OCI-LY7 (cell line): ENCODE results near the gene GPR84. TPM values are rescaled to one million over a fixed set of nuclear protein-coding genes. Genes with fewer than 3 reads are reported as not detected.

Experiments
- BruUV-seq: library from RNA; stranded (reverse); fragments of 400-500 nt; replicated peaks from 2 replicates; lab custom pipeline; 2021; lab: Mats Ljungman, UMichigan
- CTCF ChIA-PET: fragments of 300-600 bp; sonication (Branson Sonifier 250); formaldehyde crosslinking; loops from one replicate; lab custom pipeline; 2022; ENCODE audit warnings: antibody characterized with exemption; ENCODE audit not compliant: unreplicated experiment; lab: Charles Lee
- POLR2A ChIA-PET: fragments of 300-600 bp; sonication (Branson Sonifier 250); formaldehyde crosslinking; loops from one replicate; lab custom pipeline; 2022; ENCODE audit warnings: antibody characterized with exemption; lab: Charles Lee
- DNase-seq: peaks from one replicate; pipeline ENCODE4 v3.0.0-alpha.2; 2015; ENCODE audit warnings: low spot score
- H2AFZ ChIP-seq: fragments of 200-600 bp; sonication (generic), shearing (Covaris generic); 2 replicates; pipeline ENCODE4 v1.6.1; 2014; ENCODE audit warnings: mild to moderate bottlenecking, antibody characterized with exemption, low read length, moderate library complexity
- H3K27ac ChIP-seq: fragments of 200-600 bp; sonication (generic); 2 replicates; pipeline ENCODE4 v1.5.1; 2014; ENCODE audit warnings: mixed run types, low read depth, mild to moderate bottlenecking, moderate library complexity, low read length, inconsistent platforms; ENCODE audit not compliant: poor library complexity, severe bottlenecking
- H3K36me3 ChIP-seq: fragments of 200-600 bp; sonication (generic); 2 replicates; pipeline ENCODE4 v1.6.1; 2014; ENCODE audit warnings: mild to moderate bottlenecking, antibody characterized with exemption, low read length, moderate library complexity, mixed read lengths; ENCODE audit not compliant: insufficient read depth
- H3K4me1 ChIP-seq: fragments of 200-600 bp; sonication (generic); 2 replicates; pipeline ENCODE4 v1.5.1; 2014; ENCODE audit warnings: mild to moderate bottlenecking, low read length; ENCODE audit not compliant: insufficient read depth, poor library complexity, severe bottlenecking
- H3K4me2 ChIP-seq: fragments of 200-600 bp; sonication (generic); 2 replicates; pipeline ENCODE4 v1.6.1; 2014; ENCODE audit warnings: mild to moderate bottlenecking, low read length
- H3K4me3 ChIP-seq: fragments of 200-600 bp; sonication (generic); 2 replicates; pipeline ENCODE4 v1.5.1; 2014; ENCODE audit warnings: mild to moderate bottlenecking, low read depth, low read length; ENCODE audit not compliant: poor library complexity, severe bottlenecking
- H3K79me2 ChIP-seq: fragments of 200-600 bp; sonication (generic); 2 replicates; pipeline ENCODE4 v1.6.1; 2016; ENCODE audit warnings: low read depth, mild to moderate bottlenecking, low read length, moderate library complexity, mixed read lengths; ENCODE audit not compliant: insufficient read depth
- H3K9me2 ChIP-seq: fragments of 200-600 bp; sonication (generic); 2 replicates; pipeline ENCODE4 v1.6.1; 2016; ENCODE audit warnings: mild to moderate bottlenecking, low read length, mixed read lengths; ENCODE audit not compliant: insufficient read depth
- H3K9me3 ChIP-seq: fragments of 200-600 bp; sonication (generic); 2 replicates; pipeline ENCODE4 v1.6.1; 2014; ENCODE audit warnings: mild to moderate bottlenecking, mixed run types, low read length, mixed read lengths
- H4K20me1 ChIP-seq: fragments of 200-600 bp; sonication (generic); 2 replicates; pipeline ENCODE4 v1.6.1; 2014; ENCODE audit warnings: mild to moderate bottlenecking, antibody characterized with exemption, low read length, moderate library complexity, mixed read lengths; ENCODE audit not compliant: insufficient read depth
- EZH2phosphoT487 ChIP-seq: fragments of 200-600 bp; sonication (generic); IDR thresholded peaks from 2 replicates; pipeline ENCODE4 v1.6.1; 2018; ENCODE audit warnings: low read depth, borderline replicate concordance, mild to moderate bottlenecking, mixed run types, antibody characterized with exemption, low read length, moderate library complexity, mixed read lengths
- intact Hi-C: fragments of 100-400 bp; cut with micrococcal nuclease; formaldehyde crosslinking; loops from one replicate; pipeline ENCODE4 v1.10.0; 2022; ENCODE audit not compliant: unreplicated experiment
- total RNA-seq, 2 experiments: library from RNA; depleted of rRNA in 1 of 2; stranded (reverse); fragments of >200 nt in 1 of 2; shearing (Covaris generic) in 1 of 2; gene quantifications; 2 replicates each; pipeline ENCODE4 v1.2.3, GENCODE V29; 2014 to 2022
- TF ChIP-seq, protein P1 (sequence below): fragments of 200-600 bp; sonication (generic); conservative IDR thresholded peaks from 2 replicates; pipeline ENCODE4 v1.5.1; 2014; ENCODE audit warnings: mild to moderate bottlenecking, antibody characterized with exemption, low read length, moderate library complexity, mixed read lengths

The GPR84 gene
- total RNA-seq, 2 experiments from 2014 or later = 0.30 TPM; not detected in 1

DNA sequence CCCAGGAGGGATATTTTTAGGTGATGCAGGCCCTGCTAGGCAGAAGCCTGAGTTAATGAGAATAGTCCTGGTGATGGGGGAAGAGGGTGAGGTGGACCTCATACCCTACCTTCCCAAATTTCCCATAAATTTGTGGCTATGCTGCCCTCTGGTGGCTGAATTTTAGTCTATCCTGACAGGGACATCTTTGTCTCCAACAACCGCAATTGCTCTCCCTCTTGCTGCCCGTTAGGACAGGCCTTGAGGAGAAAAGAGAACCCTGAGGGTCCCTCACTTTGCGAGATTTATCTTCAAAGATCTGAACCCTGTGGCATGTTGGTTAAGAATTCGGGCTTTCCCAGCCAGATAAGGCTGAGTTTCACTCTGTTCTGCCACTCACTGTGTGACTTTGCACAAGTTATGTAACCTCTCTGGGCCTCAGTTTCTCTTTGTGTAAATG is 30.0 kb upstream of the GPR84 start:
- intact Hi-C loops = loop anchor here (1.0 kb wide), 1 partner anchor 26 kb away; no protein-coding TSS in a partner anchor
- Histone ChIP-seq H3K9me2 (no peaks in the 10 kb centered on the region), H3K79me2 (no peaks in the 10 kb centered on the region), H3K9me3 (no peaks in the 10 kb centered on the region), H3K4me2 (no peak overlapping the region), H3K4me3 (no peak overlapping the region), H3K4me1 (peaks cover 34% of the 10 kb centered on the region), H2AFZ (no peak overlapping the region; the same call in 1 of the 2 replicates), H4K20me1 (no peaks in the 10 kb centered on the region), H3K36me3 (no peaks in the 10 kb centered on the region), H3K27ac (no peak overlapping the region)
- no peak for TF ChIP-seq EZH2phosphoT487
- TF ChIP-seq, protein P1, sequence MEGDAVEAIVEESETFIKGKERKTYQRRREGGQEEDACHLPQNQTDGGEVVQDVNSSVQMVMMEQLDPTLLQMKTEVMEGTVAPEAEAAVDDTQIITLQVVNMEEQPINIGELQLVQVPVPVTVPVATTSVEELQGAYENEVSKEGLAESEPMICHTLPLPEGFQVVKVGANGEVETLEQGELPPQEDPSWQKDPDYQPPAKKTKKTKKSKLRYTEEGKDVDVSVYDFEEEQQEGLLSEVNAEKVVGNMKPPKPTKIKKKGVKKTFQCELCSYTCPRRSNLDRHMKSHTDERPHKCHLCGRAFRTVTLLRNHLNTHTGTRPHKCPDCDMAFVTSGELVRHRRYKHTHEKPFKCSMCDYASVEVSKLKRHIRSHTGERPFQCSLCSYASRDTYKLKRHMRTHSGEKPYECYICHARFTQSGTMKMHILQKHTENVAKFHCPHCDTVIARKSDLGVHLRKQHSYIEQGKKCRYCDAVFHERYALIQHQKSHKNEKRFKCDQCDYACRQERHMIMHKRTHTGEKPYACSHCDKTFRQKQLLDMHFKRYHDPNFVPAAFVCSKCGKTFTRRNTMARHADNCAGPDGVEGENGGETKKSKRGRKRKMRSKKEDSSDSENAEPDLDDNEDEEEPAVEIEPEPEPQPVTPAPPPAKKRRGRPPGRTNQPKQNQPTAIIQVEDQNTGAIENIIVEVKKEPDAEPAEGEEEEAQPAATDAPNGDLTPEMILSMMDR = peak; percentile 92
- POLR2A ChIA-PET = no interaction called here
- CTCF ChIA-PET = interaction anchor here (0.8 to 1.0 kb wide), 2 partner anchors 10 to 23 kb away, joined by 3 read pairs; partner anchors contain the start of gene ZNF385A
- peak; percentile 76 for DNase-seq
- BruUV-seq = no TSS peak

DNA sequence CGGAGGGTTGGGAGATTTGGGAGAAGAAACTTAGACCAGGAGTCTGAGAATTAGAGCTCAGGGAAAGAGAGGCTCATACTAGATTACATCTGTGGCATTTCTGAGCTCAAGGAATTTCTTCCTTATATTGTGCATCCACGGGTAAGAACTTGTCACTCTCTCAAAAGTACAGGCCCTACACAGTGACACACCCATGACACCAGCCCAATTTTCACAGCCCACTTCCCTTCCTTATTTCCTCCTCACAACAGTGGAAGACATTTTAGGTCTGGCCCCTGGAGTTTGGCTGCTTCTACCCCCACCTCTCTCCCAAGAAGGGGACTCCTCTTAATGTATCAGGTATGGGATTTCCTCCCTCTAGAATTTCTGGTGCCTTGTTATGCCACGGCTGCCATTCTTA is 29.5 kb upstream of the GPR84 start:
- no TSS peak for BruUV-seq
- ChIA-PET CTCF (interaction anchor here (0.8 to 1.0 kb wide), 3 partner anchors 9 to 97 kb away, joined by 3 read pairs; partner anchors contain the start of gene ZNF385A), POLR2A (interaction anchor here (0.6 to 1.0 kb wide), 3 partner anchors 12 to 81 kb away, joined by 3 to 7 read pairs (median 6); no protein-coding TSS in a partner anchor)
- no peaks in the 10 kb centered on the region for H3K79me2 ChIP-seq
- no peak overlapping the region; the same call in 1 of the 2 replicates for H2AFZ ChIP-seq
- no peak for DNase-seq
- H3K4me1 ChIP-seq = peaks cover 37% of the 10 kb centered on the region
- no peaks in the 10 kb centered on the region for H3K9me3 ChIP-seq
- H4K20me1 ChIP-seq = no peaks in the 10 kb centered on the region
- H3K4me3 ChIP-seq = no peak overlapping the region
- TF ChIP-seq, protein P1 = no peak
- no peak for TF ChIP-seq EZH2phosphoT487
- H3K27ac ChIP-seq = no peak overlapping the region
- no peaks in the 10 kb centered on the region for H3K36me3 ChIP-seq
- intact Hi-C loops = loop anchor here (1.0 kb wide), 1 partner anchor 25 kb away; no protein-coding TSS in a partner anchor
- H3K4me2 ChIP-seq = no peak overlapping the region
- no peaks in the 10 kb centered on the region for H3K9me2 ChIP-seq

DNA sequence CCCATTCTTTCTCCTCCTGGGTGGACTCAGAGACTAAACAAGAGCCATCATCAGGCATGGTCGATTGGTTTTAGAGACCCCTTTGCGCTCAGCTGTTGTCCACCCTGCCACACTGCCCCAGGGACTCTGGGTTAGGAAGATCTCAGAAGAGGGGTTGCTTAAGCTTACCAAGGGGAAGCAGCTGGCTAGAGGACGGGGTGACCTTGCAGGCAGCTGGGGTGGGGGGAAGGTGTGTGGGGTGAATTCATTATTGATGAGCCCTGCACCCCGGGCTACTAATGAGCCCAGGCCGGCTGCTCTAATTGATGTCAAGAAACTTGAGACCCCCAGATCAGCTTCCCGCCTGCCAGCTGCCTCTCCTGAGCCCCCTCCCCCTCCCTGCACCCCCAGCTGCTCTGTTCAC is 28.9 kb upstream of the GPR84 start:
- Histone ChIP-seq H4K20me1 (no peaks in the 10 kb centered on the region), H3K4me1 (peaks cover 37% of the 10 kb centered on the region), H2AFZ (no peak overlapping the region; the same call in 1 of the 2 replicates), H3K4me2 (no peak overlapping the region), H3K4me3 (no peak overlapping the region), H3K36me3 (no peaks in the 10 kb centered on the region), H3K9me2 (no peaks in the 10 kb centered on the region), H3K27ac (no peak overlapping the region), H3K79me2 (no peaks in the 10 kb centered on the region), H3K9me3 (no peaks in the 10 kb centered on the region)
- CTCF ChIA-PET = interaction anchor here (0.8 to 1.0 kb wide), 3 partner anchors 9 to 98 kb away, joined by 3 read pairs; partner anchors contain the start of gene ZNF385A
- TF ChIP-seq EZH2phosphoT487 = no peak
- TF ChIP-seq, protein P1 = no peak
- BruUV-seq = no TSS peak
- DNase-seq = no peak
- intact Hi-C loops = no loop called here
- POLR2A ChIA-PET = interaction anchor here (0.6 to 1.0 kb wide), 3 partner anchors 12 to 82 kb away, joined by 3 to 7 read pairs (median 6); no protein-coding TSS in a partner anchor
